ENCODE results near the gene BIVM.

BIVM gene

DNA sequence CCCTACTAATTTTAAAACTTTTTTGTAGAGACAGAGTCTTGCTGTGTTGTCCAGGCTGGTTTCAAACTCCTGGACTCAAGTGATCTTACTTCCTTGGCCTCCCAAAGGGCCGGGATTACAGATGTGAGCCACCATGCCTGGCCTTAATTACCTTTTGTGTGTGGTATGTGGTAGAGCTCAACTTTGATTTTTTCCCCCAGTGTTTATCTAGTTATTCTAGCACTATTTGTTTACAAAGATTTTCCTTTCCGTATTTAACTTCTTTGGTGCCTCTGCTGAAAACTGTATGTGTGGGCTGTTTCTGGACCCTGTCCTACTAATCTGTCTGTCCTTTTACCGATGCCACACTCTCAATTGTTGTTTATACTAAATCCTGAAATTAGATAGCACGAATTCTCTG, 37.6 kb downstream of the BIVM start:
- Histone ChIP-seq H3K27me3 (replicated peaks; ENCODE audit: control insufficient read depth, insufficient read depth, low read length, poor library complexity, severe bottlenecking) (no peaks in the 10 kb centered on the region), H3K27ac (ENCODE audit: insufficient read depth, low read length, poor library complexity, severe bottlenecking) (no peak overlapping the region), H3K9me3 (ENCODE audit: control insufficient read depth, low read length) (no peaks in the 10 kb centered on the region), H3K4me1 (ENCODE audit: control insufficient read depth, insufficient read depth, low read length, poor library complexity, severe bottlenecking) (no peaks in the 10 kb centered on the region), H3K36me3 (ENCODE audit: control insufficient read depth, insufficient read depth, low read length) (no peaks in the 10 kb centered on the region), H3K4me3 (ENCODE audit: insufficient read depth, low read depth, low read length, poor library complexity, severe bottlenecking) (no peak overlapping the region)
- DNase-seq: no peak

DNA sequence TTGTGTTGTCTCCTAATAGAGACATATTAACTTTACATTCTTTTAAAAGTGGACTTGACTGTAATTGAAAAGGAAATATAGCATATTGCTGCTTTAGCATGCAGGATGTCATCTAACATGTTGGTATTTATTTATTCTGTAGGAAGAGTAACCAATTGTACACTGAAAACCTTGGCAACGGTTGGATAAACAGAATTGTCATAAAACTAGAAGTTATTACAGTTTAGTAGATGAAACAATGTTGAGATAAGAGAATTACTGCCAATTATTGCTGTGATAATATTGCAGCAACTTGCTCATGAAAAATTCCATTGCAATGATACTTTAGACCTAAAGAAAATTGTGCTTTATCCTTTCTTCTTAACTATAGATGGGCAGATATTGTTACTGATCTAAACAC, 39.4 kb downstream of the BIVM start:
- Histone ChIP-seq H3K27ac (ENCODE audit: insufficient read depth, low read length, poor library complexity, severe bottlenecking) (no peak overlapping the region), H3K9me3 (ENCODE audit: control insufficient read depth, low read length) (no peaks in the 10 kb centered on the region), H3K27me3 (replicated peaks; ENCODE audit: control insufficient read depth, insufficient read depth, low read length, poor library complexity, severe bottlenecking) (no peaks in the 10 kb centered on the region), H3K4me3 (ENCODE audit: insufficient read depth, low read depth, low read length, poor library complexity, severe bottlenecking) (no peak overlapping the region), H3K4me1 (ENCODE audit: control insufficient read depth, insufficient read depth, low read length, poor library complexity, severe bottlenecking) (no peaks in the 10 kb centered on the region), H3K36me3 (ENCODE audit: control insufficient read depth, insufficient read depth, low read length) (no peaks in the 10 kb centered on the region)
- DNase-seq: no peak

- no peak for DNase-seq
- Histone ChIP-seq H3K27me3 (replicated peaks; ENCODE audit: control insufficient read depth, insufficient read depth, low read length, poor library complexity, severe bottlenecking) (no peaks in the 10 kb centered on the region), H3K36me3 (ENCODE audit: control insufficient read depth, insufficient read depth, low read length) (no peaks in the 10 kb centered on the region), H3K27ac (ENCODE audit: insufficient read depth, low read length, poor library complexity, severe bottlenecking) (no peak overlapping the region), H3K9me3 (ENCODE audit: control insufficient read depth, low read length) (no peaks in the 10 kb centered on the region), H3K4me1 (ENCODE audit: control insufficient read depth, insufficient read depth, low read length, poor library complexity, severe bottlenecking) (no peaks in the 10 kb centered on the region), H3K4me3 (ENCODE audit: insufficient read depth, low read depth, low read length, poor library complexity, severe bottlenecking) (no peak overlapping the region)
Measured at GRCh38 chr13:102838982-102839381, 40.1 kb downstream of the BIVM start.

- Histone ChIP-seq H3K27ac (ENCODE audit: insufficient read depth, low read length, poor library complexity, severe bottlenecking) (no peak overlapping the region), H3K4me3 (ENCODE audit: insufficient read depth, low read depth, low read length, poor library complexity, severe bottlenecking) (no peak overlapping the region), H3K27me3 (replicated peaks; ENCODE audit: control insufficient read depth, insufficient read depth, low read length, poor library complexity, severe bottlenecking) (no peaks in the 10 kb centered on the region), H3K36me3 (ENCODE audit: control insufficient read depth, insufficient read depth, low read length) (no peaks in the 10 kb centered on the region), H3K4me1 (ENCODE audit: control insufficient read depth, insufficient read depth, low read length, poor library complexity, severe bottlenecking) (no peaks in the 10 kb centered on the region), H3K9me3 (ENCODE audit: control insufficient read depth, low read length) (no peaks in the 10 kb centered on the region)
- no peak for DNase-seq
Measured at GRCh38 chr13:102839462-102839861, 40.5 kb downstream of the BIVM start.

DNA sequence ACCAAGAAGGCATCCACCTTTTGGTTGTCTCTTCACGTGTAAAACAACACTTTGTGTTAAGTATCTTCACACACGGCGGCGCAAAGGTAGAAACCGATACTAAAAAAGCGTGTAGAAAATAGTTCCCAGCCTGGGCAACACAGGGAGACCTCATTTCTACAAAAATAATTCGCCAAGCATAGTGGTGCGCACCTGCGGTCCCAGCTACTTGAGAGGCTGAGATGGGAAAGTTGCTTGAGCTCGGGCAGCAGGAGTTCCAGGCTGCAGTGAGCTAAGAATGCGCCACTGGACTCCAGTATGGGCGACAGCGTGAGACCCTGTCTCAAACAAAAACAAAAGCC, 46.3 kb downstream of the BIVM start:
- peak overlapping the region; percentile 96 for H3K27ac ChIP-seq (ENCODE audit: insufficient read depth, low read length, poor library complexity, severe bottlenecking)
- H3K4me3 ChIP-seq (ENCODE audit: insufficient read depth, low read depth, low read length, poor library complexity, severe bottlenecking): peak overlapping the region; percentile 99
- DNase-seq: no peak
- no peaks in the 10 kb centered on the region for H3K9me3 ChIP-seq (ENCODE audit: control insufficient read depth, low read length)
- no peaks in the 10 kb centered on the region for H3K27me3 ChIP-seq (replicated peaks; ENCODE audit: control insufficient read depth, insufficient read depth, low read length, poor library complexity, severe bottlenecking)
- H3K36me3 ChIP-seq (ENCODE audit: control insufficient read depth, insufficient read depth, low read length): no peaks in the 10 kb centered on the region
- peaks cover 4% of the 10 kb centered on the region for H3K4me1 ChIP-seq (ENCODE audit: control insufficient read depth, insufficient read depth, low read length, poor library complexity, severe bottlenecking)

- H3K27ac ChIP-seq (ENCODE audit: insufficient read depth, low read length, poor library complexity, severe bottlenecking): peak within 1 kb of the TSS; percentile 96
Measured at GRCh38 chr13:102845630-102846260, 46.8 kb downstream of the BIVM start, which contains the start of gene ERCC5. TSS of gene ERCC5 (plus strand) at chr13:102846032. CDS start at chr13:102846267, 235 bp downstream.

GRCh38 chr13:102846261-102847015, 47.5 kb downstream of the BIVM start:
- Histone ChIP-seq H3K27ac (ENCODE audit: insufficient read depth, low read length, poor library complexity, severe bottlenecking) (peak overlapping the region; percentile 96), H3K27me3 (replicated peaks; ENCODE audit: control insufficient read depth, insufficient read depth, low read length, poor library complexity, severe bottlenecking) (no peaks in the 10 kb centered on the region), H3K36me3 (ENCODE audit: control insufficient read depth, insufficient read depth, low read length) (no peaks in the 10 kb centered on the region), H3K4me3 (ENCODE audit: insufficient read depth, low read depth, low read length, poor library complexity, severe bottlenecking) (peak overlapping the region; percentile 99), H3K4me1 (ENCODE audit: control insufficient read depth, insufficient read depth, low read length, poor library complexity, severe bottlenecking) (peaks cover 4% of the 10 kb centered on the region), H3K9me3 (ENCODE audit: control insufficient read depth, low read length) (no peaks in the 10 kb centered on the region)
- DNase-seq: peak; percentile 12 to 31 (median 24)

More at GRCh38 chr13:102845630-102846260, 46.8 kb downstream of the BIVM start, which contains the start of gene ERCC5:
- H3K36me3 ChIP-seq (ENCODE audit: control insufficient read depth, insufficient read depth, low read length): no peaks in the 10 kb centered on the region
- DNase-seq: peak; percentile 91 to 93 (median 92)
- peak within 1 kb of the TSS; percentile 99 for H3K4me3 ChIP-seq (ENCODE audit: insufficient read depth, low read depth, low read length, poor library complexity, severe bottlenecking)
- H3K27me3 ChIP-seq (replicated peaks; ENCODE audit: control insufficient read depth, insufficient read depth, low read length, poor library complexity, severe bottlenecking): no peaks in the 10 kb centered on the region
- no peaks in the 10 kb centered on the region for H3K9me3 ChIP-seq (ENCODE audit: control insufficient read depth, low read length)
- H3K4me1 ChIP-seq (ENCODE audit: control insufficient read depth, insufficient read depth, low read length, poor library complexity, severe bottlenecking): peaks cover 4% of the 10 kb centered on the region

DNA sequence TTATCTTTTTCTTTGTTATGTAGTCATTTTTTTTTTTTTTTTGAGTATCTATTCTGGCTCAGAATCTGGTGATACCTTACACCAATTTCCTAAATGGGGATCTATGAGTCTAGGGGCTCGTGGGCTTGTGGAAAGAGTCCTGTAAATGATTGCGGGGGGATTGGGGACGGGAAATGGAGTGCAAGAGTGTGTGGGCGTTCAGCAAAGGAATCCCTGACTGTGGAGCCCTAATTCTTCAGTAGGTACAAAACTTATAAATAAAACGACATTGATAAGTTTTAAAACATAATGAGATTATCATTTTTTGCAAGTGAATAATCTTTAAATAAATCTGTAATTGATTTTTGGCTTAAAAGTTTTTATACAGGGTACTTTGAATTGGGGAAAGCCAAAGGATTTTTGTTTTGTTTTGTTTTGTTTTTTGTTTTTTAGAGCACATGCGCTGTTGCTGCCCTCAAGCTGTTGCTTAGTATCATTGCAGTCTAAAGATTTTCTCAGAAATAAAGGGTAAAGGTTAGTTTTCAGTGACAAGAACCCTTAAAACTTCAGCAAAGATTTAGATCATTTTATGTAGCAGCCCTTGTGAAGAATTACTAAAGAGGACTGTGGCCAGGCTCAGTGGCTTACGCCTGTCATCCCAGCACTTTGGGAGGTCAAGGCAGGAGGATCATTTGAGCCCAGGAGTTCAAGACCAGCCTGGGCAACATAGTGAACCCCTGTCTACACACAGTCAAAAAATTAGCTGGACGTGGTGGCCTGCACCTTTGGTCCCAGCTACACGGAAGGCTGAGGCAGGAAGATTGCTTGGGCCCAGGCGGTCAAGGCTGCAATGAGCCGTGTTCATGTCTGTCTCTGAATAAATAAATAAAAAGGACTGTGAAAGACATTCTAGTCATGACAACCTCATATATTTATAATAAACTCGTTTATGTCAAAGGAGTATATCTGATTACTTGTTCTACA, 48.6 kb downstream of the BIVM start:
- Histone ChIP-seq H3K36me3 (ENCODE audit: control insufficient read depth, insufficient read depth, low read length) (peaks cover 3% of the 10 kb centered on the region), H3K27me3 (replicated peaks; ENCODE audit: control insufficient read depth, insufficient read depth, low read length, poor library complexity, severe bottlenecking) (no peaks in the 10 kb centered on the region), H3K4me1 (ENCODE audit: control insufficient read depth, insufficient read depth, low read length, poor library complexity, severe bottlenecking) (peaks cover 4% of the 10 kb centered on the region), H3K27ac (ENCODE audit: insufficient read depth, low read length, poor library complexity, severe bottlenecking) (peak overlapping the region; percentile 96), H3K4me3 (ENCODE audit: insufficient read depth, low read depth, low read length, poor library complexity, severe bottlenecking) (peak overlapping the region; percentile 99), H3K9me3 (ENCODE audit: control insufficient read depth, low read length) (no peaks in the 10 kb centered on the region)
- no peak for DNase-seq

DNA sequence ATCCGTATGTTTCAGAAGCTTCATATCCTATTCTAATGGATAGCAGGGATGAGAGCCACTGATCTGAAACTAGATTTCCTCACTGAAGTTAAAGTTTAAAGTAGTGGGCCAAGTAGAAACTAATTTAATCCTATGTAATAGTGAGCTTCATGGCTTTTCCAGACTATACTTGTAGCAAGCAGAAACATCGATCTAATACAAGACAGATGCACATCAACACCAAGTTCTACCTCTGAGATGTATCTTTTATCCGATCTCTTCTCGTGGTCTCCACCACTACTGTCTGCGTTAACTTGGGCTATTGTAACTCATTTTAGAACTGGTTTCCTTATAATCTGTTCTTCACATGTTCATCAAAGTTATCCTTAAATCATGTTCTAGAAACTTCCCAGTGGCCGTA, 50.0 kb downstream of the BIVM start:
- no peak overlapping the region for H3K4me3 ChIP-seq (ENCODE audit: insufficient read depth, low read depth, low read length, poor library complexity, severe bottlenecking)
- DNase-seq: no peak
- H3K4me1 ChIP-seq (ENCODE audit: control insufficient read depth, insufficient read depth, low read length, poor library complexity, severe bottlenecking): peaks cover 5% of the 10 kb centered on the region

More for the DNA sequence above, 50.0 kb downstream of the BIVM start:
- H3K9me3 ChIP-seq (ENCODE audit: control insufficient read depth, low read length): no peaks in the 10 kb centered on the region
- H3K27ac ChIP-seq (ENCODE audit: insufficient read depth, low read length, poor library complexity, severe bottlenecking): no peak overlapping the region
- H3K27me3 ChIP-seq (replicated peaks; ENCODE audit: control insufficient read depth, insufficient read depth, low read length, poor library complexity, severe bottlenecking): no peaks in the 10 kb centered on the region
- peaks cover 11% of the 10 kb centered on the region for H3K36me3 ChIP-seq (ENCODE audit: control insufficient read depth, insufficient read depth, low read length)

All from effector memory CD4-positive, alpha-beta T cell (primary cell).